Upper lobe of left lung (tissue), 6 donors: ENCODE data around the gene KCND2. TPM values are rescaled to one million over a fixed set of nuclear protein-coding genes. Genes with fewer than 3 reads are reported as not detected.

Source experiments
- ATAC-seq, 2 donors: fragments of 200-7000 bp; cut with Tn5 transposase; one replicate each; pipeline ENCODE4 v1.9.1; 2022; ENCODE audit warnings: mild to moderate bottlenecking in 2 of 2, moderate library complexity in 2 of 2; ENCODE audit not compliant: low FRiP score in 2 of 2
- DNase-seq, 2 donors: peaks; one replicate each; pipeline ENCODE4 v3.0.0-alpha.2; 2019 to 2020
- H3K27ac ChIP-seq, 4 donors: fragments of 200-600 bp; sonication (generic); one replicate each; pipeline ENCODE4 v1.5.1; 2016 to 2019
- H3K27me3 ChIP-seq, 4 donors: fragments of 200-600 bp; sonication (generic); one replicate each; pipeline ENCODE4 v1.5.1; 2017 to 2019
- H3K36me3 ChIP-seq, 4 donors: fragments of 200-600 bp; sonication (generic); one replicate each; pipeline ENCODE4 v1.5.1; 2016 to 2019
- H3K4me1 ChIP-seq, 4 donors: fragments of 200-600 bp; sonication (generic); one replicate each; pipeline ENCODE4 v1.5.1; 2018 to 2019
- H3K4me3 ChIP-seq, 4 donors: fragments of 200-600 bp; sonication (generic); one replicate each; pipeline ENCODE4 v1.5.1; 2017 to 2019; ENCODE audit warnings: mild to moderate bottlenecking in 2 of 4, moderate library complexity in 1 of 4
- H3K9me3 ChIP-seq, 4 donors: fragments of 200-600 bp; sonication (generic); one replicate each; pipeline ENCODE4 v1.5.1; 2018 to 2019
- EP300 ChIP-seq, 4 donors: sonication (generic); formaldehyde crosslinking; IDR thresholded peaks; one replicate each; pipeline ENCODE4 v1.5.1; 2017; ENCODE audit warnings: antibody characterized with exemption in 4 of 4, control low read depth in 2 of 4
- POLR2A ChIP-seq, 4 donors: fragments of 450-650 bp; IDR thresholded peaks; one replicate each; pipeline ENCODE4 v1.5.1; 2016 to 2017; ENCODE audit warnings: antibody characterized with exemption in 4 of 4, mild to moderate bottlenecking in 2 of 4
- POLR2AphosphoS5 ChIP-seq, 2 donors: sonication (generic); formaldehyde crosslinking; IDR thresholded peaks; one replicate each; pipeline ENCODE4 v1.5.1; 2017; ENCODE audit warnings: antibody characterized with exemption in 2 of 2
- WGBS, 2 donors: methylation state at CpG; one replicate each; pipeline ENCODE4 v1.1.5; 2017 to 2018; 5-methylcytosine and 5-hydroxymethylcytosine counted together
- total RNA-seq, 6 donors: library from RNA; depleted of rRNA in 4 of 6; stranded (reverse); fragments of >200 nt in 4 of 6; gene quantifications; one replicate each; pipeline versions ENCODE4 v1.1.0 to v1.2.1, GENCODE V29; 2016 to 2021
- TF ChIP-seq, protein P1 (sequence below), 6 experiments: fragments of 450-650 bp in 4 of 6; fragments of 200-600 bp in 2 of 6; sonication (generic) in 2 of 6; IDR thresholded peaks; one replicate each; pipeline ENCODE4 v1.5.1; 2016 to 2019; ENCODE audit warnings: antibody characterized with exemption in 6 of 6
- donor health status: DM: no; HTN: no; CAD: no; lungs with moderate emphysema.
- donor health status: DM: no; HTN: yes; CAD: no; lungs with severe emphysema.

Gene KCND2
- total RNA-seq, 6 donors from 2014 or later, result under 0.01 to 0.67 (median 0.23) TPM; not detected in 2

GRCh38 chr7:120729245-120729644, 456.3 kb downstream of the KCND2 start:
- 59 to 63% methylated on average over 1 of the region's 1 CpG for WGBS, 2 donors
- TF ChIP-seq POLR2AphosphoS5 (IDR thresholded peaks at IDR 0.05) (no peak), EP300 (IDR thresholded peaks at IDR 0.05) (no peak), POLR2A (IDR thresholded peaks at IDR 0.05) (no peak)
- TF ChIP-seq, protein P1, sequence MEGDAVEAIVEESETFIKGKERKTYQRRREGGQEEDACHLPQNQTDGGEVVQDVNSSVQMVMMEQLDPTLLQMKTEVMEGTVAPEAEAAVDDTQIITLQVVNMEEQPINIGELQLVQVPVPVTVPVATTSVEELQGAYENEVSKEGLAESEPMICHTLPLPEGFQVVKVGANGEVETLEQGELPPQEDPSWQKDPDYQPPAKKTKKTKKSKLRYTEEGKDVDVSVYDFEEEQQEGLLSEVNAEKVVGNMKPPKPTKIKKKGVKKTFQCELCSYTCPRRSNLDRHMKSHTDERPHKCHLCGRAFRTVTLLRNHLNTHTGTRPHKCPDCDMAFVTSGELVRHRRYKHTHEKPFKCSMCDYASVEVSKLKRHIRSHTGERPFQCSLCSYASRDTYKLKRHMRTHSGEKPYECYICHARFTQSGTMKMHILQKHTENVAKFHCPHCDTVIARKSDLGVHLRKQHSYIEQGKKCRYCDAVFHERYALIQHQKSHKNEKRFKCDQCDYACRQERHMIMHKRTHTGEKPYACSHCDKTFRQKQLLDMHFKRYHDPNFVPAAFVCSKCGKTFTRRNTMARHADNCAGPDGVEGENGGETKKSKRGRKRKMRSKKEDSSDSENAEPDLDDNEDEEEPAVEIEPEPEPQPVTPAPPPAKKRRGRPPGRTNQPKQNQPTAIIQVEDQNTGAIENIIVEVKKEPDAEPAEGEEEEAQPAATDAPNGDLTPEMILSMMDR (IDR thresholded peaks at IDR 0.05), result no peak
- Histone ChIP-seq H3K27me3 (no peaks in the 10 kb centered on the region), H3K27ac (no peak overlapping the region), H3K9me3 (no peaks in the 10 kb centered on the region), H3K4me1 (no peaks in the 10 kb centered on the region), H3K4me3 (no peak overlapping the region), H3K36me3 (no peaks in the 10 kb centered on the region)
- DNase-seq (no peak), ATAC-seq (no peak)

- Histone ChIP-seq H3K27ac (no peak overlapping the region), H3K4me3 (no peak overlapping the region), H3K4me1 (peaks cover 0 to 4% (median 2%) of the 10 kb centered on the region in 4 donors), H3K36me3 (no peaks in the 10 kb centered on the region), H3K27me3 (no peaks in the 10 kb centered on the region), H3K9me3 (no peaks in the 10 kb centered on the region)
- TF ChIP-seq POLR2A (IDR thresholded peaks at IDR 0.05), result no peak
- TF ChIP-seq EP300 (IDR thresholded peaks at IDR 0.05), result no peak
- TF ChIP-seq, protein P1 (IDR thresholded peaks at IDR 0.05), result no peak
- TF ChIP-seq POLR2AphosphoS5 (IDR thresholded peaks at IDR 0.05), result no peak
- ATAC-seq (no peak), DNase-seq (no peak)
Measured at GRCh38 chr7:120731271-120731670, 458.3 kb downstream of the KCND2 start.

- peaks cover 0 to 4% (median 2%) of the 10 kb centered on the region in 4 donors for H3K4me1 ChIP-seq
- DNase-seq (no peak), ATAC-seq (no peak)
- no peaks in the 10 kb centered on the region for H3K9me3 ChIP-seq
- H3K27me3 ChIP-seq, result no peaks in the 10 kb centered on the region
- TF ChIP-seq POLR2AphosphoS5 (IDR thresholded peaks at IDR 0.05) (no peak), POLR2A (IDR thresholded peaks at IDR 0.05) (no peak), EP300 (IDR thresholded peaks at IDR 0.05) (no peak)
- TF ChIP-seq, protein P1 (IDR thresholded peaks at IDR 0.05), result no peak
- H3K27ac ChIP-seq, result no peak overlapping the region
- H3K4me3 ChIP-seq, result no peak overlapping the region
- H3K36me3 ChIP-seq, result no peaks in the 10 kb centered on the region
Measured at GRCh38 chr7:120732256-120732655, 459.3 kb downstream of the KCND2 start.

- Histone ChIP-seq H3K4me1 (peaks cover 0 to 4% (median 2%) of the 10 kb centered on the region in 4 donors), H3K4me3 (no peak overlapping the region), H3K9me3 (no peaks in the 10 kb centered on the region), H3K27me3 (no peaks in the 10 kb centered on the region), H3K27ac (no peak overlapping the region), H3K36me3 (no peaks in the 10 kb centered on the region)
- DNase-seq (no peak), ATAC-seq (no peak)
- no peak for TF ChIP-seq EP300 (IDR thresholded peaks at IDR 0.05)
- TF ChIP-seq POLR2A (IDR thresholded peaks at IDR 0.05), result no peak
- TF ChIP-seq, protein P1 (IDR thresholded peaks at IDR 0.05), result no peak
- no peak for TF ChIP-seq POLR2AphosphoS5 (IDR thresholded peaks at IDR 0.05)
- WGBS, 2 donors, result 90 to 92% methylated on average over 3 of the region's 3 CpGs
Measured at GRCh38 chr7:120733143-120733542, 460.2 kb downstream of the KCND2 start.

DNA sequence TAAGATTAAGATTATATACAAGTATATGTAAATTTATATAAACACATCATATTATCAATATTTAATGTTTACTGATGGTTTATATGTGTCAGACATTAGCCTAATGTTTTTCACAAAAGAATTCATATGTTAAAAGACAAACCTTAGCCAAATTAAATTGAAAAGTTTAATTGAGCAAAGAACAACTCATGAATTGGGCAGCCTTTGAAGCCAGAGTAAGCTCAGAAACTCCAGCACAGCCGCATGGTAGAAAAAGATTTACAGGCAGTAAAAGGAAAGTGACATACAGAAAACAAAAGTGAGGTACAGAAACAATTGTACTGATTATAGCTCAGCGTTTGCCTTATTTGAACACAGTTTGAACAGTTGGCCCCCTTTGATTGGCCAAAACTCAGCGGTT, 460.9 kb downstream of the KCND2 start:
- no peak for ATAC-seq
- WGBS, 2 donors, result 77 to 84% methylated on average over 3 of the region's 3 CpGs
- H3K9me3 ChIP-seq, result no peaks in the 10 kb centered on the region
- H3K27me3 ChIP-seq, result no peaks in the 10 kb centered on the region
- no peaks in the 10 kb centered on the region for H3K36me3 ChIP-seq
- H3K4me1 ChIP-seq, result peaks cover 0 to 4% (median 2%) of the 10 kb centered on the region in 4 donors
- TF ChIP-seq POLR2AphosphoS5 (IDR thresholded peaks at IDR 0.05), result no peak
- TF ChIP-seq, protein P1 (IDR thresholded peaks at IDR 0.05), result no peak
- TF ChIP-seq EP300 (IDR thresholded peaks at IDR 0.05), result no peak
- no peak for TF ChIP-seq POLR2A (IDR thresholded peaks at IDR 0.05)
- no peak overlapping the region for H3K4me3 ChIP-seq
- H3K27ac ChIP-seq, result no peak overlapping the region
- no peak for DNase-seq
